ENCODE measurements around the gene TAS1R2. TPM values are rescaled to one million over a fixed set of nuclear protein-coding genes. Genes with fewer than 3 reads are reported as not detected.

Gene TAS1R2
- total and polyA plus RNA-seq, 2 of the 13 experiments (the other 11 are each of a cell fraction or from before 2014, with no cell fraction given) = not detected

GRCh38 chr1:18878538-18879214, 19.2 kb upstream of the TAS1R2 start (continued):
- no peak for TF ChIP-seq ZBTB40 (IDR thresholded peaks at IDR 0.05)
- TF ChIP-seq ZBTB40 (CRISPR knock-in tag; IDR thresholded peaks at IDR 0.05) = no peak
- no peak for TF ChIP-seq PAX8 (CRISPR knock-in tag; IDR thresholded peaks at IDR 0.05; ENCODE audit: borderline replicate concordance)
- TF ChIP-seq PRDM4 (CRISPR knock-in tag; IDR thresholded peaks at IDR 0.05; ENCODE audit: borderline replicate concordance) = no peak
- no peak for TF ChIP-seq ZNF883 (CRISPR knock-in tag; IDR thresholded peaks at IDR 0.05; ENCODE audit: not compliant biosample characterization)
- TF ChIP-seq EHMT2 (IDR thresholded peaks at IDR 0.05; ENCODE audit: borderline replicate concordance, low read depth, low read length) = no peak
- no peak for TF ChIP-seq TIGD3 (CRISPR knock-in tag; IDR thresholded peaks at IDR 0.05; ENCODE audit: borderline replicate concordance)
- no peak for TF ChIP-seq PRMT3 (CRISPR knock-in tag; IDR thresholded peaks at IDR 0.05; ENCODE audit: borderline replicate concordance, low read depth)
- no peak for TF ChIP-seq IRF1 (CRISPR knock-in tag; IDR thresholded peaks at IDR 0.05; ENCODE audit: low read depth)
- TF ChIP-seq CREM (IDR thresholded peaks at IDR 0.05) = no peak
- TF ChIP-seq CREM (CRISPR knock-in tag; IDR thresholded peaks at IDR 0.05) = no peak
- TF ChIP-seq NCOA5 (CRISPR knock-in tag; IDR thresholded peaks at IDR 0.05) = no peak

Measured in HepG2 (cell line).